Measurements from ENCODE around the gene BCL2L1. TPM values are rescaled to one million over a fixed set of nuclear protein-coding genes. Genes with fewer than 3 reads are reported as not detected.

BCL2L1 gene
- total RNA-seq, 4 donors from 2014 or later = 105 to 138 (median 119) TPM

DNA sequence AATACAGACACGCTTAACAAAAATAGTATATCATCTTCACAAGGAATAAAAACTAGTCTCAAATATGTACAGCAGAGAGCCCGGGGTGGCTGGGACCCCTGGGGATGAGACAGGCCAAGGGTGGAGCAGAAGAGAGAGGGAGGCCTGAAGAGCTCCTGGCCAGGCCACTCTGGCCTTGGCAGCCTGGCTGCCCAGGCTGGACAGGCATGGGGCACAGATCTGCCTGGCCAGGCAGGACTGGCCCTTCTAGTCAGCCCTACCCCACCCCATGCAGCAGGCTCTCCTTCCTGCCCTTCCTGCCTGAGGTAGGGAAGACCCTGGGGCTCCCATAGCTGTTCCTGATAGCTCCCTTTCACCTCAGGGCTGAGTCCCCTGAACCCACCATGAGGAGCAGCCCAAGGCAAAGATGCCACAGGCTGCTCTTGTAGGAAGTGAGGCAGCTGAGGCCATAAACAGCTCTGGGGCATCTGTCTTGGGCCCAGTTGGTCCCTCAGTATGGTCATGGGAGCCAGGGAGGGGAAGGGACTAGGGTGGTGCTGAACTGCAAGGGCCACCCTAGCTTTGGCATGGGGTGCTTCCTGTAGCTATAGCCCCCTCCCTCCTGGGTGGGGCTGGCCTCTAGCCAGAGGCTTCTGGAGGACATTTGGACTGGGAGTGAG, 57.8 kb downstream of the BCL2L1 start:
- H3K4me1 ChIP-seq = peaks cover 5 to 82% (median 69%) of the 10 kb centered on the region in 4 donors
- no peaks in the 10 kb centered on the region for H3K27me3 ChIP-seq
- peak overlapping the region; percentile 65 to 99 (median 98) for H3K27ac ChIP-seq
- H3K9me3 ChIP-seq = no peaks in the 10 kb centered on the region
- 30 to 55% methylated on average over 2 of the region's 2 CpGs for WGBS, 2 donors
- no peak for TF ChIP-seq EP300 (IDR thresholded peaks at IDR 0.05)
- peaks cover 0 to 18% (median 5%) of the 10 kb centered on the region in 3 donors for H3K36me3 ChIP-seq
- no peak for DNase-seq (ENCODE audit: low spot score in 2 of 2)
- H3K4me3 ChIP-seq = no peak overlapping the region

- Histone ChIP-seq H3K27ac (peak overlapping the region; percentile 65 to 99 (median 98)), H3K4me3 (no peak overlapping the region), H3K4me1 (peaks cover 0 to 75% (median 61%) of the 10 kb centered on the region in 4 donors), H3K36me3 (peaks cover 0 to 18% (median 5%) of the 10 kb centered on the region in 3 donors), H3K9me3 (no peaks in the 10 kb centered on the region), H3K27me3 (no peaks in the 10 kb centered on the region)
- no peak for DNase-seq (ENCODE audit: low spot score in 2 of 2)
- TF ChIP-seq EP300 (IDR thresholded peaks at IDR 0.05) (no peak), POLR2A (IDR thresholded peaks at IDR 0.05) (no peak), CTCF (IDR thresholded peaks at IDR 0.05) (no peak)
- 42 to 46% methylated on average over 11 of the region's 11 CpGs for WGBS, 2 donors
Observed at GRCh38 chr20:31663838-31664695, 58.6 kb downstream of the BCL2L1 start.

GRCh38 chr20:31663524-31663837, 59.2 kb downstream of the BCL2L1 start:
- no peak for TF ChIP-seq EP300 (IDR thresholded peaks at IDR 0.05)
- no peak for TF ChIP-seq POLR2A (IDR thresholded peaks at IDR 0.05)
- TF ChIP-seq CTCF (IDR thresholded peaks at IDR 0.05) = no peak
- no peak for DNase-seq (ENCODE audit: low spot score in 2 of 2)
- Histone ChIP-seq H3K27ac (peak overlapping the region; percentile 65 to 99 (median 98)), H3K27me3 (no peaks in the 10 kb centered on the region), H3K36me3 (peaks cover 0 to 18% (median 5%) of the 10 kb centered on the region in 3 donors), H3K4me1 (peaks cover 0 to 69% (median 55%) of the 10 kb centered on the region in 4 donors), H3K9me3 (no peaks in the 10 kb centered on the region), H3K4me3 (no peak overlapping the region)
- WGBS, 2 donors = 82 to 92% methylated on average over 2 of the region's 2 CpGs

DNA sequence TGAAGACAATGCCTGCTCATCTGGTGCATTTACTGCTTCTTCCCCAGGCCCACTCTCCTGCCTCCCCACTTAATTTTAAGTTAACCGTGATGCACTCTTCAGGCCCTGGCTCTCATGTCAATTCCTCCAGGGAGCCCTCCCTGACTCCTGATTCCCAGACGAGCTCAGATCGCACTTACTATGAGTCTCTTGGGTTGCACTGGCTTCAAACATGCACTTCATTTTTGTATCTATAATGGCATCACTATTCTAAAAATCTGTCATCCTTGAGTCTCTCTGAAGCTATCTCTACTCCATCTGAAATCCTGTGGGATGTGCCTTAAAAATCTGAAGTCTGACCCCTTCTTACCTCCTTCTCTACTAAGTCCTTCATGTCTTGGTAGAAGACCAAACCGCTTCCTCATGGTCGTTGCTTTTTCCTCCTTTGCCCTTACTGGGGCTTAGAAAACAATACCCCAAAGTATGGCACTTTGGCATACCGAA, 60.3 kb downstream of the BCL2L1 start:
- 52 to 53% methylated on average over 6 of the region's 6 CpGs for WGBS, 2 donors
- Histone ChIP-seq H3K27me3 (no peaks in the 10 kb centered on the region), H3K36me3 (peaks cover 0 to 18% (median 5%) of the 10 kb centered on the region in 3 donors), H3K4me3 (peak overlapping the region in 1 of 4 donors; percentile 49), H3K4me1 (peaks cover 0 to 58% (median 45%) of the 10 kb centered on the region in 4 donors), H3K27ac (peak overlapping the region; percentile 74 to 92 (median 82)), H3K9me3 (no peaks in the 10 kb centered on the region)
- peak in 1 of 5 experiments; percentile 17 for TF ChIP-seq CTCF (IDR thresholded peaks at IDR 0.05)
- no peak for TF ChIP-seq POLR2A (IDR thresholded peaks at IDR 0.05)
- TF ChIP-seq EP300 (IDR thresholded peaks at IDR 0.05) = no peak
- no peak for DNase-seq (ENCODE audit: low spot score in 2 of 2)

DNA sequence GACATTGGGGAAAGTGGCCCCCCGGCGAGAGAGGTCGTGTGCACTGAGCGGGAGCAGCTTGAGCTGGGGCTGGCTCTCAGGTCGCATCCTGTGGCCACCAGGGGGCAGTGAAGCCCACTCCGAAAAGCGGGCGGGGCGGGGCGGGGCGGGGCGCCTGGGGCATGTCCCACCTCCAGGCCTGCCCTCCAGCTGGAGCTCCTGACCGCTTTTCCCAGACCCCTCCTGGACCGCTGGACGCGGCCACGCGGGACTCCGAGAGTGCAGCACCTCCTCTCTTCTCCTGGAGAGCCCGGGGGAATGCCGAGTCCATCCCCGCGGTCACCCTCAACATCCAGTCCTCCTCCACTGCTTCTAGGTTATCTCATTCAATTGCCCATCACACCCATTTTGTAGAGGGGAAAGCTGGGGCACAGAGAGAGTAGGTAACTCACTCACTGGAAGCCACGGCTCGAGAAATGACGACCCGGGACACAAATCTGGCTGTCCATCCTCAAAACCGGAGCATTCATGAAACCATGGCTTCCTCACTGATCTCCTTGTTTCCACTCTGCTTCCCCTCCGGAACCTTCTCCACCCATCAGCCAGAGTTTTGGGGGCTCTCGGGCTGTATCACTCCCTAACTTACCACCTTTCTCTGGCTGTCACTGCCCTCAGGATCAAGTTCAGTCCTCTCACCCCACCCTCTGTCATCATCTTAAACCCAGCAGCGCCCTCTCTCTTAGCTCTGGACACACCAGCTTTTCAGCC, 60.9 kb downstream of the BCL2L1 start:
- Histone ChIP-seq H3K4me3 (peak overlapping the region; percentile 10 to 49 (median 37)), H3K27ac (peak overlapping the region; percentile 74 to 92 (median 82)), H3K9me3 (no peaks in the 10 kb centered on the region), H3K27me3 (no peaks in the 10 kb centered on the region), H3K4me1 (peaks cover 0 to 52% (median 40%) of the 10 kb centered on the region in 4 donors), H3K36me3 (peaks cover 0 to 18% (median 5%) of the 10 kb centered on the region in 3 donors)
- TF ChIP-seq EP300 (IDR thresholded peaks at IDR 0.05) (peak in 1 of 2 donors; percentile 92), POLR2A (IDR thresholded peaks at IDR 0.05) (peak; percentile 69 to 78), CTCF (IDR thresholded peaks at IDR 0.05) (peak; percentile 80 to 91 (median 83))
- DNase-seq (ENCODE audit: low spot score in 2 of 2) = peak; percentile 72 to 84
- WGBS, 2 donors = 5 to 6% methylated on average over 27 to 29 of the region's 31 CpGs

Data from tibial nerve (tissue), 4 donors.